Psoas muscle (tissue), 8 donors: ENCODE measurements around the gene OXTR. TPM values are rescaled to one million over a fixed set of nuclear protein-coding genes. Genes with fewer than 3 reads are reported as not detected.

Source experiments
- ATAC-seq, 4 donors: fragments of 200-7000 bp; cut with Tn5 transposase; one replicate each; pipeline ENCODE4 v1.9.1; 2020; ENCODE audit warnings: moderate library complexity in 3 of 4, mild to moderate bottlenecking in 2 of 4
- DNase-seq, 2 donors: peaks; one replicate each; pipeline ENCODE4 v3.0.0-alpha.2; 2020
- H3K27ac ChIP-seq: fragments of 200-600 bp; one replicate; pipeline ENCODE4 v1.8.0; 2022
- H3K27me3 ChIP-seq, 3 donors: fragments of 200-600 bp in 1 of 3; one replicate each; pipeline versions ENCODE4 v1.6.1 to v1.8.0; 2013 to 2022; ENCODE audit warnings: low read length in 2 of 3, mild to moderate bottlenecking in 2 of 3, moderate library complexity in 1 of 3; ENCODE audit not compliant: insufficient read depth in 3 of 3
- H3K36me3 ChIP-seq, 2 donors: fragments of 200-600 bp in 1 of 2; one replicate each; pipeline versions ENCODE4 v1.6.1 to v1.8.0; 2013 to 2022; ENCODE audit warnings: low read depth in 1 of 2, mild to moderate bottlenecking in 1 of 2, moderate library complexity in 1 of 2; ENCODE audit not compliant: insufficient read depth in 1 of 2
- H3K4me1 ChIP-seq: fragments of 200-600 bp; one replicate; pipeline ENCODE4 v1.8.0; 2022
- H3K4me3 ChIP-seq: fragments of 200-600 bp; one replicate; pipeline ENCODE4 v1.8.0; 2022; ENCODE audit warnings: mild to moderate bottlenecking
- H3K9me3 ChIP-seq: fragments of 200-600 bp; one replicate; pipeline ENCODE4 v1.8.0; 2022
- WGBS, 3 donors: extraction: QIAGEN DNeasy Blood & Tissue Kit; methylation state at CpG; one replicate each; pipeline versions ENCODE4 v1.1.6 to v1.1.7; 2013; 5-methylcytosine and 5-hydroxymethylcytosine counted together
- intact Hi-C, 2 donors: fragments of 100-400 bp; cut with DNase I; formaldehyde crosslinking; loops; one replicate each; pipeline versions ENCODE4 v1.11.0 to v1.14.2; 2022
- polyA plus RNA-seq, 3 donors: library from polyadenylated mRNA; stranded (reverse); fragments of 200-250 nt; gene quantifications; one replicate each; pipeline ENCODE4 v1.2.3, GENCODE V29; 2013
- total RNA-seq, 4 donors: library from RNA; stranded (reverse); fragmentation: NEBNext Ultra II Directional in 2 of 4; extraction: Animal tissue kit (Norgen Biotek cat#: 25700) in 2 of 4; gene quantifications; one replicate each; pipeline versions ENCODE4 v1.2.1 to v1.2.4, GENCODE V29; 2021 to 2023
- TF ChIP-seq, protein P1 (sequence below): fragments of 200-600 bp; IDR thresholded peaks from one replicate; pipeline ENCODE4 v1.8.0; 2022; ENCODE audit warnings: antibody characterized with exemption
- donor health status: healthy with polysubstance abuse.
- donor health status: DM: no; HTN: no; CAD: no; lungs with moderate emphysema.
- donor health status: Bipolar disorder and iron deficiency.
- donor health status: healthy.
- donor health status: DM: yes; HTN: yes; CAD: no.
- donor health status: DM: no; HTN: no; CAD: no.
- donor health status: DM: no; HTN: no; CAD: no.
- donor health status: DM: yes; HTN: yes; CAD: no.

Gene OXTR
- total and polyA plus RNA-seq, 7 donors: 0.09 to 0.38 (median 0.12) TPM; not detected in 2

DNA sequence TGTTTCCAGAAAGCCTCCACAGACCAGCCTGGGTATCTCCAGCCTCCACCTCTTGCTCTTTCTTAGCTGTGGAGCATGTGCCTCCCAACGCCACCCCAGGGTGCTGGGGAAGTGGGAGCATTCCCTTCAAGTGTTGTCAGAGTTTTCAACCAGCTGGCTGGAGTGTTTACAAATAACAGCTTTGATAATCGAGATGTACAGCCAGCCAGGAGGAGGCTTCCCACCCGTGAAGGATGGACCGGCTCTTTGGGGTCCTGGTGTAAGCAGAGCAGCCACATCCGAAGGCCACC is 8.5 kb upstream of the OXTR start:
- no peak for DNase-seq
- no peak overlapping the region for H3K27ac ChIP-seq
- ATAC-seq: no peak
- H3K9me3 ChIP-seq: no peaks in the 10 kb centered on the region
- no peaks in the 10 kb centered on the region for H3K36me3 ChIP-seq
- peaks cover 0 to 6% (median 0%) of the 10 kb centered on the region in 3 donors for H3K27me3 ChIP-seq
- no peaks in the 10 kb centered on the region for H3K4me1 ChIP-seq
- intact Hi-C loops: no loop called here
- H3K4me3 ChIP-seq: no peak overlapping the region
- WGBS, 3 donors: 76 to 85% (median 82%) methylated on average over 5 of the region's 5 CpGs
- TF ChIP-seq, protein P1, sequence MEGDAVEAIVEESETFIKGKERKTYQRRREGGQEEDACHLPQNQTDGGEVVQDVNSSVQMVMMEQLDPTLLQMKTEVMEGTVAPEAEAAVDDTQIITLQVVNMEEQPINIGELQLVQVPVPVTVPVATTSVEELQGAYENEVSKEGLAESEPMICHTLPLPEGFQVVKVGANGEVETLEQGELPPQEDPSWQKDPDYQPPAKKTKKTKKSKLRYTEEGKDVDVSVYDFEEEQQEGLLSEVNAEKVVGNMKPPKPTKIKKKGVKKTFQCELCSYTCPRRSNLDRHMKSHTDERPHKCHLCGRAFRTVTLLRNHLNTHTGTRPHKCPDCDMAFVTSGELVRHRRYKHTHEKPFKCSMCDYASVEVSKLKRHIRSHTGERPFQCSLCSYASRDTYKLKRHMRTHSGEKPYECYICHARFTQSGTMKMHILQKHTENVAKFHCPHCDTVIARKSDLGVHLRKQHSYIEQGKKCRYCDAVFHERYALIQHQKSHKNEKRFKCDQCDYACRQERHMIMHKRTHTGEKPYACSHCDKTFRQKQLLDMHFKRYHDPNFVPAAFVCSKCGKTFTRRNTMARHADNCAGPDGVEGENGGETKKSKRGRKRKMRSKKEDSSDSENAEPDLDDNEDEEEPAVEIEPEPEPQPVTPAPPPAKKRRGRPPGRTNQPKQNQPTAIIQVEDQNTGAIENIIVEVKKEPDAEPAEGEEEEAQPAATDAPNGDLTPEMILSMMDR: no peak

- TF ChIP-seq, protein P1: no peak
- no peak for DNase-seq
- WGBS, 3 donors: 83 to 89% (median 84%) methylated on average over 5 of the region's 5 CpGs
- H3K9me3 ChIP-seq: no peaks in the 10 kb centered on the region
- H3K4me1 ChIP-seq: no peaks in the 10 kb centered on the region
- no peaks in the 10 kb centered on the region for H3K36me3 ChIP-seq
- peaks cover 0 to 6% (median 0%) of the 10 kb centered on the region in 3 donors for H3K27me3 ChIP-seq
- ATAC-seq: no peak
- no peak overlapping the region for H3K27ac ChIP-seq
- intact Hi-C loops: no loop called here
- no peak overlapping the region for H3K4me3 ChIP-seq
These were observed 8.0 kb upstream of the OXTR start for GRCh38 chr3:8777201-8777977.

- Histone ChIP-seq H3K27ac (no peak overlapping the region), H3K9me3 (no peaks in the 10 kb centered on the region), H3K4me1 (no peaks in the 10 kb centered on the region), H3K4me3 (no peak overlapping the region), H3K36me3 (no peaks in the 10 kb centered on the region), H3K27me3 (peaks cover 0 to 6% (median 0%) of the 10 kb centered on the region in 3 donors)
- DNase-seq: no peak
- no peak for ATAC-seq
- WGBS, 3 donors: 75 to 81% (median 78%) methylated on average over 4 of the region's 4 CpGs
- TF ChIP-seq, protein P1: no peak
- intact Hi-C loops: no loop called here
These were observed 7.0 kb upstream of the OXTR start for GRCh38 chr3:8776406-8776805.

DNA sequence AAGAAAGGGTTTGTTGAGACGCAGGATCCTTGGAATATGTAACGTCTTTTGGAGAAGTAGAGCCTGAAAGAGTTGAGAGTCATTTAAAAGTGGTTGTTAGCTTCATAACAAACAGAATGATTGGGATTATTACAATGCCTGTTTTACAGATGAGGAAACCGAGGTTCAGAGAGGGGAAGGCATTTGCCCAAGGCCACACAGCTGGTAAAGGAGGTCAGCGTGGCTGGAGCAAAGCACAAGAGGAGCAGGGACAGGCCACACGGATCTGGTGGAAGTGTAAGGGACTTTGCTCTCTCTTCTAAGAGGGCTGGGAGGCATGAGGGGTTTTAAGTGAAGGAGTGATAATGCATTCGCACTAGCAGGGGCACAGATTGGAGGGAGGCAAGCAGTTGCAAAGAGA is 6.2 kb upstream of the OXTR start:
- WGBS, 3 donors: 91 to 95% (median 91%) methylated on average over 6 of the region's 6 CpGs
- no peaks in the 10 kb centered on the region for H3K9me3 ChIP-seq
- intact Hi-C loops: no loop called here
- no peak overlapping the region for H3K4me3 ChIP-seq
- H3K27me3 ChIP-seq: peaks cover 0 to 6% (median 1%) of the 10 kb centered on the region in 3 donors
- H3K27ac ChIP-seq: no peak overlapping the region
- DNase-seq (no peak), ATAC-seq (no peak)
- H3K4me1 ChIP-seq: no peaks in the 10 kb centered on the region
- H3K36me3 ChIP-seq: no peaks in the 10 kb centered on the region
- TF ChIP-seq, protein P1: no peak

- DNase-seq (no peak), ATAC-seq (no peak)
- Histone ChIP-seq H3K27me3 (peaks cover 0 to 6% (median 2%) of the 10 kb centered on the region in 3 donors), H3K27ac (no peak overlapping the region), H3K9me3 (no peaks in the 10 kb centered on the region), H3K4me1 (no peaks in the 10 kb centered on the region), H3K4me3 (no peak overlapping the region), H3K36me3 (no peaks in the 10 kb centered on the region)
- TF ChIP-seq, protein P1: no peak
- WGBS, 3 donors: 83 to 87% (median 84%) methylated on average over 5 of the region's 5 CpGs
- intact Hi-C loops: no loop called here
These were observed 5.8 kb upstream of the OXTR start for GRCh38 chr3:8775181-8775580.
